ENCODE data around the gene KIAA1755. TPM values are rescaled to one million over a fixed set of nuclear protein-coding genes. Genes with fewer than 3 reads are reported as not detected.
A peak's percentile ranks its signal among the peaks of the same experiment; 100 is the strongest.

The KIAA1755 gene
- total and polyA plus RNA-seq, 8 donors = 1.2 to 9.4 (median 3.1) TPM; not detected in 1

GRCh38 chr20:38216746-38217595, 43.6 kb downstream of the KIAA1755 start:
- Histone ChIP-seq H3K4me1 (peaks cover 0 to 16% (median 10%) of the 10 kb centered on the region in 4 donors), H3K36me3 (peaks cover 0 to 4% (median 2%) of the 10 kb centered on the region in 4 donors), H3K9me3 (no peaks in the 10 kb centered on the region), H3K27ac (peak overlapping the region in 3 of 5 donors; percentile 58 to 70 (median 64)), H3K4me3 (no peak overlapping the region), H3K27me3 (no peaks in the 10 kb centered on the region)
- 79 to 92% (median 89%) methylated on average over 11 to 24 of the region's 24 CpGs for WGBS, 5 donors
- intact Hi-C loops (cut with DNase I; ENCODE audit: low total_unique reads) = no loop called here
- no peak for TF ChIP-seq EP300 (IDR thresholded peaks at IDR 0.05)
- TF ChIP-seq POLR2A (IDR thresholded peaks at IDR 0.05) = no peak
- DNase-seq = no peak

- no peaks in the 10 kb centered on the region for H3K9me3 ChIP-seq
- no peak for TF ChIP-seq EP300 (IDR thresholded peaks at IDR 0.05)
- TF ChIP-seq POLR2A (IDR thresholded peaks at IDR 0.05) = no peak
- TF ChIP-seq CTCF (IDR thresholded peaks at IDR 0.05) = no peak
- TF ChIP-seq POLR2AphosphoS5 (IDR thresholded peaks at IDR 0.05) = no peak
- peaks cover 0 to 4% (median 2%) of the 10 kb centered on the region in 4 donors for H3K36me3 ChIP-seq
- WGBS, 5 donors = 79 to 87% (median 84%) methylated on average over 5 to 6 of the region's 6 CpGs
- H3K27ac ChIP-seq = no peak overlapping the region
- no peak for DNase-seq
- intact Hi-C loops (cut with DNase I; ENCODE audit: low total_unique reads) = no loop called here
- no peaks in the 10 kb centered on the region for H3K27me3 ChIP-seq
- H3K4me1 ChIP-seq = peaks cover 0 to 11% (median 5%) of the 10 kb centered on the region in 4 donors
- no peak overlapping the region for H3K4me3 ChIP-seq
Observed at GRCh38 chr20:38216201-38216600, 44.3 kb downstream of the KIAA1755 start.

- peaks cover 0 to 9% (median 0%) of the 10 kb centered on the region in 4 donors for H3K4me1 ChIP-seq
- H3K9me3 ChIP-seq = no peaks in the 10 kb centered on the region
- WGBS, 5 donors = 78 to 85% (median 79%) methylated on average over 20 to 23 of the region's 23 CpGs
- DNase-seq = no peak
- intact Hi-C loops (cut with DNase I; ENCODE audit: low total_unique reads) = no loop called here
- no peaks in the 10 kb centered on the region for H3K27me3 ChIP-seq
- H3K4me3 ChIP-seq = no peak overlapping the region
- H3K36me3 ChIP-seq = peaks cover 0 to 4% (median 2%) of the 10 kb centered on the region in 4 donors
- no peak for TF ChIP-seq CTCF (IDR thresholded peaks at IDR 0.05)
- TF ChIP-seq POLR2AphosphoS5 (IDR thresholded peaks at IDR 0.05) = no peak
- no peak for TF ChIP-seq POLR2A (IDR thresholded peaks at IDR 0.05)
- TF ChIP-seq EP300 (IDR thresholded peaks at IDR 0.05) = no peak
- H3K27ac ChIP-seq = no peak overlapping the region
Observed at GRCh38 chr20:38215194-38216182, 45.0 kb downstream of the KIAA1755 start.

GRCh38 chr20:38214256-38215193, 46.0 kb downstream of the KIAA1755 start:
- DNase-seq = no peak
- 63 to 67% (median 64%) methylated on average over 19 of the region's 19 CpGs for WGBS, 5 donors
- intact Hi-C loops (cut with DNase I; ENCODE audit: low total_unique reads) = no loop called here

More at GRCh38 chr20:38214256-38215193, 46.0 kb downstream of the KIAA1755 start:
- H3K27ac ChIP-seq = no peak overlapping the region
- TF ChIP-seq POLR2AphosphoS5 (IDR thresholded peaks at IDR 0.05) = no peak
- no peak for TF ChIP-seq POLR2A (IDR thresholded peaks at IDR 0.05)
- TF ChIP-seq CTCF (IDR thresholded peaks at IDR 0.05) = no peak
- TF ChIP-seq EP300 (IDR thresholded peaks at IDR 0.05) = no peak
- H3K9me3 ChIP-seq = no peaks in the 10 kb centered on the region
- peaks cover 0 to 4% (median under 1%) of the 10 kb centered on the region in 4 donors for H3K36me3 ChIP-seq
- no peaks in the 10 kb centered on the region for H3K27me3 ChIP-seq
- peaks cover 0 to 9% (median 0%) of the 10 kb centered on the region in 4 donors for H3K4me1 ChIP-seq
- H3K4me3 ChIP-seq = no peak overlapping the region
